ENCODE measurements around the gene DPP7. TPM values are rescaled to one million over a fixed set of nuclear protein-coding genes. Genes with fewer than 3 reads are reported as not detected.

The DPP7 gene
- total and polyA plus RNA-seq, 7 donors: 26.6 to 158 (median 91.3) TPM

DNA sequence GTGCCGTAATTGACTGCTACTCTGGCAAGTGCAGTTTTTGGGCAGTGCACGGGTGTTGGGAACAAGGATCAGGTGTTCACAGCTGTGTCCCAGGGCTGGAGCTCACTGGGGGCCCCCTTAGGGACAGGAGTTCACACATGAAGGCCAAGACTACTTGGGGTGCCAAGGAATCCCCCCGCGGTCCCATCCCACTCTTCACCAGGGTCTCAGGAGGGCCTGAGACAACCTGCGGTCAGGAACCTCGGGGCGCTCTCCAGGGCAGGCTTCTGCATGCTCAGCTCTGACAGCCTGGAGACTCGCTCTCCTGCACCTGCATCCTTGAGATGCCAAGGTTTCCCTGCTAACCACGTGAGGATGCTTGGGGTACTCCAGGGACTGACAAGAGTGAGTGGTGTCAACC, 30.0 kb downstream of the DPP7 start:
- DNase-seq: peak; percentile 63
- peaks cover 0 to 39% (median 29%) of the 10 kb centered on the region in 4 donors for H3K4me1 ChIP-seq
- TF ChIP-seq, protein P1, sequence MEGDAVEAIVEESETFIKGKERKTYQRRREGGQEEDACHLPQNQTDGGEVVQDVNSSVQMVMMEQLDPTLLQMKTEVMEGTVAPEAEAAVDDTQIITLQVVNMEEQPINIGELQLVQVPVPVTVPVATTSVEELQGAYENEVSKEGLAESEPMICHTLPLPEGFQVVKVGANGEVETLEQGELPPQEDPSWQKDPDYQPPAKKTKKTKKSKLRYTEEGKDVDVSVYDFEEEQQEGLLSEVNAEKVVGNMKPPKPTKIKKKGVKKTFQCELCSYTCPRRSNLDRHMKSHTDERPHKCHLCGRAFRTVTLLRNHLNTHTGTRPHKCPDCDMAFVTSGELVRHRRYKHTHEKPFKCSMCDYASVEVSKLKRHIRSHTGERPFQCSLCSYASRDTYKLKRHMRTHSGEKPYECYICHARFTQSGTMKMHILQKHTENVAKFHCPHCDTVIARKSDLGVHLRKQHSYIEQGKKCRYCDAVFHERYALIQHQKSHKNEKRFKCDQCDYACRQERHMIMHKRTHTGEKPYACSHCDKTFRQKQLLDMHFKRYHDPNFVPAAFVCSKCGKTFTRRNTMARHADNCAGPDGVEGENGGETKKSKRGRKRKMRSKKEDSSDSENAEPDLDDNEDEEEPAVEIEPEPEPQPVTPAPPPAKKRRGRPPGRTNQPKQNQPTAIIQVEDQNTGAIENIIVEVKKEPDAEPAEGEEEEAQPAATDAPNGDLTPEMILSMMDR (IDR thresholded peaks at IDR 0.05): no peak
- no peak for TF ChIP-seq EP300 (IDR thresholded peaks at IDR 0.05)
- no peak for TF ChIP-seq POLR2AphosphoS5 (IDR thresholded peaks at IDR 0.05)
- TF ChIP-seq POLR2A (IDR thresholded peaks at IDR 0.05): no peak
- no peak overlapping the region for H3K4me3 ChIP-seq
- H3K27ac ChIP-seq: peak overlapping the region in 2 of 4 donors; percentile 65 to 73
- no peaks in the 10 kb centered on the region for H3K9me3 ChIP-seq
- H3K27me3 ChIP-seq: peaks cover 3 to 25% (median 5%) of the 10 kb centered on the region in 3 donors
- WGBS, 2 donors: 82 to 87% methylated on average over 9 of the region's 9 CpGs
- intact Hi-C loops (cut with DNase I): no loop called here
- peaks cover 0 to 30% (median 0%) of the 10 kb centered on the region in 4 donors for H3K36me3 ChIP-seq

DNA sequence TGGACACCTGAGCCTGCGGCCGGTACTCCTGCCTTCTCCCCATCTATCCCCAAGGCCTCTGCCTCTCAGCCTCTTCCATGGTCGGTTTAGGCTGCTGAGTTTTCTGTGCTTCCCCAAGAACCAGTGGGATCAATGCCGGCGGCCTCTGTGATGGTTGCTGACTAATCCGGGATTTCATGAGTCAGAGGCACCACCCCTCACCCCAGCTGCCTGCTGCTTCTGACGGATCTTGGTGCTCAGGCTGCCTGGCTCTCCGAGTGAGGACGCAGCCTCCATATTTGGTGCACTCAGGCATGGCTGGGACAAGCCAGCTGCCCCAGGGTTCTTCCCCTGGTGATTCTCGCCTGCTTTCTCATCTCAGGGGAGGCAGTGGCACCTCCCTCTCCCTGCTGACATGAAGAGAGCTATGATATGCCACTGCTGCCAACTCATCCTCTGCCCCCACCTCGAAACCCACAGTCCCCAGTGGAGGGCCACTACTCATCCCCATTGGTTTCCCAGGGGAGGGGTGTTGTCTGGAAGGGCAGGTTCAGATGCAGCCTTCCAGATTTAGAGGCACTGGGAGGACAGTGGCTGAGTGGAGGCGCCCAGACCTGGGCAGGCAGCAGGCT, 31.0 kb downstream of the DPP7 start:
- TF ChIP-seq POLR2A (IDR thresholded peaks at IDR 0.05) (no peak), POLR2AphosphoS5 (IDR thresholded peaks at IDR 0.05) (peak in 1 of 4 donors; percentile 20)
- H3K9me3 ChIP-seq: no peaks in the 10 kb centered on the region
- H3K27me3 ChIP-seq: peaks cover 6 to 35% (median 15%) of the 10 kb centered on the region in 3 donors
- intact Hi-C loops (cut with DNase I): no loop called here
- peak; percentile 86 for DNase-seq
- WGBS, 2 donors: 70 to 79% methylated on average over 12 of the region's 12 CpGs
- peaks cover 0 to 37% (median 0%) of the 10 kb centered on the region in 4 donors for H3K36me3 ChIP-seq
- H3K27ac ChIP-seq: peak overlapping the region; percentile 36 to 73 (median 53)
- H3K4me3 ChIP-seq: no peak overlapping the region
- peaks cover 0 to 43% (median 38%) of the 10 kb centered on the region in 4 donors for H3K4me1 ChIP-seq

DNA sequence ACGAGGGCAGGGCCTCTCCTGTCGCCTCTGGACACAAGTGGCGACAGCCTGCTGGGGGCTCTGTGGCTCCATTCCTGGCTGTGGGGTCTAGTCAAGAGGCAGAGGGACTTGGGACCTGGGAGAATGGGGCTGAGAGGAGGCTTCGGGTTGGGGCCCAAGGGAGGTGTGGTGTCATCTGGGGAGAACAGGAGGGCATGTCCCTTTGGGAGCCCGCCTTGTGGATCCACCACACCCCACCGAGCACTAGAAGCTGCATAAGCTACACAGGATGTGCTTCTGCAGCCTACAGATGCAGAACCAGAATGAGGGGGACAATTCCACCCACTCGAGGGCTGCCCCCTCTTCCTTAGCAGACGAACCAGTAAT, 31.6 kb downstream of the DPP7 start:
- Histone ChIP-seq H3K36me3 (peaks cover 0 to 37% (median 0%) of the 10 kb centered on the region in 4 donors), H3K4me1 (peaks cover 0 to 43% (median 38%) of the 10 kb centered on the region in 4 donors), H3K27ac (peak overlapping the region in 3 of 4 donors; percentile 15 to 73 (median 65)), H3K4me3 (no peak overlapping the region), H3K9me3 (no peaks in the 10 kb centered on the region), H3K27me3 (peaks cover 12 to 41% (median 21%) of the 10 kb centered on the region in 3 donors)
- 78 to 89% methylated on average over 8 of the region's 8 CpGs for WGBS, 2 donors
- intact Hi-C loops (cut with DNase I): no loop called here
- TF ChIP-seq EP300 (IDR thresholded peaks at IDR 0.05) (no peak), POLR2A (IDR thresholded peaks at IDR 0.05) (no peak), POLR2AphosphoS5 (IDR thresholded peaks at IDR 0.05) (no peak)
- TF ChIP-seq, protein P1 (IDR thresholded peaks at IDR 0.05): no peak
- DNase-seq: peak; percentile 63

DNA sequence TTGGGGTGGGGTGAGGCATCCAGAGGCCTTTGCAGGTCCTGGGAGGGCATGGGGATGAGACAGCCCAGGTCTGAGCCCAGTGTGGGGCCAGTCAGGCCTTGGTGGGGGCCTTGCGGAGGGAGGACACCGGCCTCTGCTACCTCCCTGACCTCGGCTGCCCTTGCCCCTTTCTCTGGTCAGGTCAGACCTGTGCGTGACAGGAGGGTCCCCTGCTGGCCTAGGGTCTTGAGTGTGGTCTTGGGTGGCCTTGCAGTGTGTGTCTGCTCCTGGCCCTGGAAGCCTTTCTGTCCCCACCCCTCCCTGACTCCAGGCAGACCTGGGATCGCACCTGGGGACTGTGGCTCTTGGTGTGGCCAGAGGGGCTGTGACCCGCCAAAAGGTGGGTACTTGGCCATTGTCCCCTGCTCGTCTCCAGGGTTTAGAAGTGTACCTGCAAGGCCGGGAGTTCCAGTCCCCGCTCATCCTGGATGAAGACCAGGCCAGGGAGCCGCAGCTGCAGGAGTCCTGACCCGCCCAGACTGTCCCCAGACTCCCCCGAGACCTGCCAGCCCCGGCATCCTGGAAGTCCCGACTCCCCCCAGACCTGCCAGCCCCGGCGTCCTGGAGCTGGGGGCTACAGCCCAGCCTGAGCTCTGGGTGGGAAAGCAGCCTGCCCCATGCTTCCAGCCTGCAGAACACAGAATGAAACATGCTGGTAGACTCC, 32.2 kb downstream of the DPP7 start:
- peak overlapping the region in 1 of 4 donors; percentile 73 for H3K27ac ChIP-seq
- intact Hi-C loops (cut with DNase I): no loop called here
- H3K9me3 ChIP-seq: no peaks in the 10 kb centered on the region
- TF ChIP-seq POLR2AphosphoS5 (IDR thresholded peaks at IDR 0.05): no peak
- TF ChIP-seq EP300 (IDR thresholded peaks at IDR 0.05): no peak
- TF ChIP-seq, protein P1 (IDR thresholded peaks at IDR 0.05): no peak
- no peak for TF ChIP-seq POLR2A (IDR thresholded peaks at IDR 0.05)
- H3K4me3 ChIP-seq: no peak overlapping the region
- peaks cover 0 to 42% (median 38%) of the 10 kb centered on the region in 4 donors for H3K4me1 ChIP-seq
- peaks cover 0 to 37% (median 0%) of the 10 kb centered on the region in 4 donors for H3K36me3 ChIP-seq
- WGBS, 2 donors: 93 to 95% methylated on average over 16 of the region's 16 CpGs
- peaks cover 15 to 45% (median 24%) of the 10 kb centered on the region in 3 donors for H3K27me3 ChIP-seq
- DNase-seq: peak; percentile 66

All from sigmoid colon (tissue), 7 donors.